ENCODE results near the gene SPANXN3.

SPANXN3 gene

GRCh38 chrX:143462696-143463095 lies 54.6 kb downstream of the SPANXN3 start:
- no peak for DNase-seq (ENCODE audit: low read depth)
- H3K4me3 ChIP-seq (ENCODE audit: low read depth, low read length) = no peak overlapping the region
- TF ChIP-seq CTCF (IDR thresholded peaks at IDR 0.05; ENCODE audit: insufficient read depth, low read depth, low read length, missing control alignments) = no peak

DNA sequence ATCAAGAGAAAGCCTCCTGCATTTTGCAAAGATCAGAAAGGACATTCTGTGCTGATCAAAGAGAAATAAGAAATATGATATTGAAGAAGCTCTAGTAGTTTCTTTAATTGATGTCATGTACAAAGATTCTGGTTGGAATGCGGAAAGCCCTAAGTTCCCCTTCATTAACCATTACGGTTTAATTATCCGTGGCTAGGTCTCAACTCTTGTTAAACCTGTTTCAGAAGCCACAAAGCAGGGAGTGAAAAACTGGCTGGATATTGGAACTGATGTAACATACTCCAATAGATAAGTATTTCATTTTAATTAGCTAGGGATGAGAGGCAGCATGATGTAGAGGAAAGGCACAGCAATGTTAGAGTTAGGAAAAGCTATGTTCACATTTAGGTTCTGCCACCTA lies 55.7 kb downstream of the SPANXN3 start:
- TF ChIP-seq CTCF (IDR thresholded peaks at IDR 0.05; ENCODE audit: insufficient read depth, low read depth, low read length, missing control alignments) = no peak
- no peak for DNase-seq (ENCODE audit: low read depth)

More for the DNA sequence above, 55.7 kb downstream of the SPANXN3 start:
- H3K4me3 ChIP-seq (ENCODE audit: low read depth, low read length) = no peak overlapping the region

All from GM12865 (cell line).